K562 (cell line): ENCODE data around the gene SH3GL3. TPM values are rescaled to one million over a fixed set of nuclear protein-coding genes. Genes with fewer than 3 reads are reported as not detected.

Experiments used
- ATAC-seq: fragments of 200-7000 bp; cut with Tn5 transposase; 3 replicates; pipeline ENCODE4 v1.9.1; 2020; ENCODE audit warnings: moderate library complexity
- BruUV-seq: library from RNA; stranded (reverse); fragments of 400-500 nt; replicated peaks from 2 replicates; lab custom pipeline; 2021; lab: Mats Ljungman, UMichigan
- CTCF ChIA-PET: fragments of 300-600 bp; formaldehyde crosslinking; extraction: SDS; loops from one replicate; lab custom pipeline; 2021; ENCODE audit warnings: low intra/inter-chr PET ratio; lab: Yijun Ruan, JAX
- POLR2A ChIA-PET: fragments of 300-600, 350-650 bp; sonication (Branson Sonifier 250); formaldehyde crosslinking; extraction: SDS; loops from one replicate; lab custom pipeline; 2021; ENCODE audit warnings: antibody characterized with exemption, inconsistent platforms; lab: Yijun Ruan, JAX
- DNase-seq, 4 experiments: peaks; one replicate each; pipeline versions ENCODE4 v3.0.0 to v3.0.0-alpha.2; 2011 to 2018; ENCODE audit warnings: low spot score in 3 of 4, mixed read lengths in 3 of 4; ENCODE audit errors: extremely low read depth in 1 of 4
- FAIRE-seq: peaks from 2 replicates; lab custom pipeline; 2011; peaks lifted over from hg19 to GRCh38; lab: Jason Lieb, UNC
- H2AFZ ChIP-seq: 2 replicates; pipeline ENCODE4 v1.6.0; 2011; ENCODE audit warnings: low read depth, low read length, control low read depth, inconsistent platforms
- H3K27ac ChIP-seq: fragments of 200-600 bp; 3 replicates; pipeline ENCODE4 v1.8.0; 2011; ENCODE audit warnings: low read depth, mild to moderate bottlenecking, control low read depth, inconsistent platforms, low read length, moderate library complexity, mixed read lengths; ENCODE audit errors: extremely low read depth
- H3K27me3 ChIP-seq, 2 experiments: fragments of 300-600 bp in 1 of 2; 2 replicates in 1 of 2; 3 replicates in 1 of 2; pipeline versions ENCODE4 v1.6.0 to v1.8.0; 2011; ENCODE audit warnings: inconsistent platforms in 2 of 2, low read length in 2 of 2, mild to moderate bottlenecking in 1 of 2, mixed read lengths in 1 of 2, moderate library complexity in 1 of 2; ENCODE audit not compliant: control insufficient read depth in 2 of 2, insufficient read depth in 2 of 2
- H3K36me3 ChIP-seq: fragments of 300-600 bp; 3 replicates; pipeline ENCODE4 v1.8.0; 2011; ENCODE audit warnings: mild to moderate bottlenecking, low read length, inconsistent platforms; ENCODE audit not compliant: control insufficient read depth, insufficient read depth
- H3K4me1 ChIP-seq, 2 experiments: fragments of 200-600 bp in 1 of 2; replicated peaks in 1 of 2; 2 replicates in 1 of 2; 3 replicates in 1 of 2; pipeline versions ENCODE4 v1.5.1 to v1.8.0; 2011; ENCODE audit warnings: inconsistent platforms in 2 of 2, low read length in 2 of 2, mild to moderate bottlenecking in 1 of 2, mixed read lengths in 1 of 2, moderate library complexity in 1 of 2; ENCODE audit not compliant: control insufficient read depth in 2 of 2, insufficient read depth in 2 of 2
- H3K4me2 ChIP-seq: 2 replicates; pipeline ENCODE4 v1.6.1; 2011; ENCODE audit warnings: low read length, control low read depth, inconsistent platforms, mixed read lengths; ENCODE audit not compliant: insufficient read depth
- H3K4me3 ChIP-seq: fragments of 200-600 bp; sonication (generic), shearing (Covaris generic); 2 replicates; pipeline ENCODE4 v1.5.1; 2016; ENCODE audit warnings: control low read depth, inconsistent platforms
- H3K79me2 ChIP-seq: fragments of 200-600 bp; 3 replicates; pipeline ENCODE4 v1.8.0; 2011; ENCODE audit warnings: low read length, inconsistent platforms; ENCODE audit not compliant: control insufficient read depth, insufficient read depth
- H3K9ac ChIP-seq, 2 experiments: 2 replicates each; pipeline versions ENCODE4 v1.6.0 to v1.6.1; 2011; ENCODE audit warnings: low read depth in 2 of 2, low read length in 2 of 2, control low read depth in 1 of 2, inconsistent platforms in 1 of 2, mild to moderate bottlenecking in 1 of 2, mixed read lengths in 1 of 2; ENCODE audit not compliant: insufficient read depth in 1 of 2
- H3K9me1 ChIP-seq: one replicate; pipeline ENCODE4 v1.6.0; 2011; ENCODE audit warnings: inconsistent platforms, mild to moderate bottlenecking, low read length, moderate library complexity; ENCODE audit not compliant: control insufficient read depth, insufficient read depth
- H3K9me3 ChIP-seq: replicated peaks from 2 replicates; pipeline ENCODE4 v1.5.1; 2011; ENCODE audit warnings: low read depth, low read length, inconsistent platforms; ENCODE audit not compliant: control insufficient read depth, insufficient read depth
- H4K20me1 ChIP-seq: replicated peaks from 2 replicates; pipeline ENCODE4 v1.6.1; 2011; ENCODE audit warnings: low read length, inconsistent platforms, mixed read lengths; ENCODE audit not compliant: control insufficient read depth, insufficient read depth
- HDAC1 ChIP-seq, 2 experiments: fragments of 450-650 bp; IDR thresholded peaks; 2 replicates each; pipeline ENCODE4 v1.6.1; 2016 to 2017; ENCODE audit warnings: inconsistent platforms in 1 of 2, mild to moderate bottlenecking in 1 of 2, moderate library complexity in 1 of 2
- IRF2 ChIP-seq: sonication (generic); formaldehyde crosslinking; IDR thresholded peaks from 2 replicates; pipeline ENCODE4 v1.8.1; 2022; ENCODE audit warnings: mild to moderate bottlenecking, missing genetic modification reagents
- NR2C2 ChIP-seq, 2 experiments: fragments of 200-800 bp in 1 of 2; sonication (Bioruptor generic) in 1 of 2; sonication (generic) in 1 of 2; formaldehyde crosslinking in 1 of 2; IDR thresholded peaks; 2 replicates each; pipeline versions ENCODE4 v1.6.1 to v1.8.0; 2016 to 2022; ENCODE audit warnings: mild to moderate bottlenecking in 1 of 2, missing compliant biosample characterization in 1 of 2, missing genetic modification characterization in 1 of 2, missing genetic modification reagents in 1 of 2
- RFX5 ChIP-seq: IDR thresholded peaks from 2 replicates; pipeline ENCODE4 v1.6.1; 2011; ENCODE audit warnings: low read depth, mild to moderate bottlenecking, improper control_type of control experiment, low read length
- STAG1 ChIP-seq: sonication (generic); formaldehyde crosslinking; IDR thresholded peaks from 2 replicates; pipeline ENCODE4 v1.5.0; 2020; ENCODE audit warnings: missing genetic modification reagents, borderline replicate concordance
- TAF1 ChIP-seq: IDR thresholded peaks from 2 replicates; pipeline ENCODE4 v1.6.1; 2011; ENCODE audit warnings: mild to moderate bottlenecking, low read length, moderate library complexity; ENCODE audit not compliant: insufficient read depth, control insufficient read depth, severe bottlenecking; ENCODE audit errors: extremely low read depth
- ZNF395 ChIP-seq: fragments of 200-800 bp; sonication (Bioruptor generic); IDR thresholded peaks from 2 replicates; pipeline ENCODE4 v1.6.1; 2017; ENCODE audit warnings: missing genetic modification characterization, missing compliant biosample characterization
- ZNF609 ChIP-seq: sonication (generic); formaldehyde crosslinking; IDR thresholded peaks from 2 replicates; pipeline ENCODE4 v1.8.1; 2023; ENCODE audit warnings: missing genetic modification reagents, mild to moderate bottlenecking, borderline replicate concordance
- ZNF77 ChIP-seq: fragments of 250-450 bp; sonication (Bioruptor Pico); IDR thresholded peaks from 2 replicates; pipeline ENCODE4 v1.5.0; 2020
- WGBS: fragments of 100-300 bp; shearing (Covaris generic); methylation state at CpG from one replicate; pipeline ENCODE4 v1.1.6; 2016; ENCODE audit warnings: low coverage, mixed read lengths; ENCODE audit not compliant: insufficient coverage; ENCODE audit errors: missing lambda C conversion rate; 5-methylcytosine and 5-hydroxymethylcytosine counted together
- in situ Hi-C: fragments of 300-500 bp; cut with MboI; formaldehyde crosslinking; loops from 4 replicates; pipeline ENCODE4 v1.15.0; 2018; ENCODE audit warnings: inconsistent platforms, mixed read lengths
- intact Hi-C: fragments of 100-400 bp; cut with micrococcal nuclease; formaldehyde crosslinking; loops from 2 replicates; pipeline ENCODE4 v1.14.2; 2022
- polyA plus RNA-seq, 8 experiments: library from polyadenylated mRNA; depleted of rRNA in 4 of 8; stranded (reverse) in 5 of 8; unstranded in 3 of 8; fragments of >200 nt; fragmentation: Nextera tagmentation in 2 of 8; fragmentation: Illumina TruSeq in 1 of 8; extraction: Ambion mirVana in 2 of 8; extraction: Trizol in 1 of 8; gene quantifications; 2 replicates each; pipeline versions ENCODE4 v1.2.1 to v1.2.3, GENCODE V29; 2011 to 2014; ENCODE audit warnings: inconsistent platforms in 1 of 8, missing spikeins in 1 of 8
- total RNA-seq, 7 experiments: library from RNA; depleted of rRNA in 6 of 7; stranded (reverse); fragments of >200 nt in 6 of 7; fragmentation: Illumina TruSeq in 2 of 7; extraction: Trizol in 2 of 7; gene quantifications; 2 replicates each; pipeline versions ENCODE4 v1.2.1 to v1.2.3, GENCODE V29; 2011 to 2021; ENCODE audit warnings: low replicate concordance in 1 of 7
- TF ChIP-seq, protein P1 (sequence below), 2 experiments: IDR thresholded peaks; 2 replicates each; pipeline ENCODE4 v1.6.1; 2012; ENCODE audit warnings: improper control_type of control experiment in 2 of 2, low read depth in 2 of 2, low read length in 2 of 2, borderline replicate concordance in 1 of 2
- TF ChIP-seq, protein P2 (sequence below): sonication (generic); formaldehyde crosslinking; IDR thresholded peaks from 2 replicates; pipeline ENCODE4 v1.8.0; 2022; ENCODE audit warnings: mild to moderate bottlenecking, missing genetic modification reagents

Gene SH3GL3
- total and polyA plus RNA-seq, 9 of the 15 experiments (the other 6 are each of a cell fraction or from before 2014, with no cell fraction given): 3.9 to 16.0 (median 9.7) TPM

- no peak overlapping the region for H3K4me2 ChIP-seq
- H3K4me3 ChIP-seq: no peak overlapping the region
- H3K27me3 ChIP-seq: peaks cover 11 to 19% of the 10 kb centered on the region in 2 experiments; a peak in 4 of 5 replicates
- intact Hi-C loops: no loop called here
- BruUV-seq: no TSS peak
- WGBS: 0% methylated on average over 2 of the region's 2 CpGs
- H3K9me1 ChIP-seq: no peaks in the 10 kb centered on the region
- no peak for FAIRE-seq
- H3K9me3 ChIP-seq: no peaks in the 10 kb centered on the region; the same call in 1 of the 2 replicates
- in situ Hi-C loops: loop anchor here (5.0 kb wide), 1 partner anchor 175 kb away; no protein-coding TSS in a partner anchor
- no peaks in the 10 kb centered on the region for H4K20me1 ChIP-seq
- H3K9ac ChIP-seq: no peak overlapping the region
- no peak for ATAC-seq
- H3K4me1 ChIP-seq: no peaks in the 10 kb centered on the region
- no peak overlapping the region for H3K27ac ChIP-seq
- no peaks in the 10 kb centered on the region for H3K36me3 ChIP-seq
- H2AFZ ChIP-seq: no peak overlapping the region
- CTCF ChIA-PET: no interaction called here
- no peaks in the 10 kb centered on the region for H3K79me2 ChIP-seq
- DNase-seq: no peak
- POLR2A ChIA-PET: no interaction called here
- no peak for TF ChIP-seq TAF1
- no peak for TF ChIP-seq HDAC1 (IDR thresholded peaks at IDR 0.05)
- TF ChIP-seq, protein P1, sequence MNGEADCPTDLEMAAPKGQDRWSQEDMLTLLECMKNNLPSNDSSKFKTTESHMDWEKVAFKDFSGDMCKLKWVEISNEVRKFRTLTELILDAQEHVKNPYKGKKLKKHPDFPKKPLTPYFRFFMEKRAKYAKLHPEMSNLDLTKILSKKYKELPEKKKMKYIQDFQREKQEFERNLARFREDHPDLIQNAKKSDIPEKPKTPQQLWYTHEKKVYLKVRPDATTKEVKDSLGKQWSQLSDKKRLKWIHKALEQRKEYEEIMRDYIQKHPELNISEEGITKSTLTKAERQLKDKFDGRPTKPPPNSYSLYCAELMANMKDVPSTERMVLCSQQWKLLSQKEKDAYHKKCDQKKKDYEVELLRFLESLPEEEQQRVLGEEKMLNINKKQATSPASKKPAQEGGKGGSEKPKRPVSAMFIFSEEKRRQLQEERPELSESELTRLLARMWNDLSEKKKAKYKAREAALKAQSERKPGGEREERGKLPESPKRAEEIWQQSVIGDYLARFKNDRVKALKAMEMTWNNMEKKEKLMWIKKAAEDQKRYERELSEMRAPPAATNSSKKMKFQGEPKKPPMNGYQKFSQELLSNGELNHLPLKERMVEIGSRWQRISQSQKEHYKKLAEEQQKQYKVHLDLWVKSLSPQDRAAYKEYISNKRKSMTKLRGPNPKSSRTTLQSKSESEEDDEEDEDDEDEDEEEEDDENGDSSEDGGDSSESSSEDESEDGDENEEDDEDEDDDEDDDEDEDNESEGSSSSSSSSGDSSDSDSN (IDR thresholded peaks at IDR 0.05; ENCODE audit: borderline replicate concordance in 1 of 2, low read depth in 2 of 2, low read length in 2 of 2): no peak
- no peak for TF ChIP-seq ZNF395 (CRISPR knock-in tag)
- TF ChIP-seq, protein P2, sequence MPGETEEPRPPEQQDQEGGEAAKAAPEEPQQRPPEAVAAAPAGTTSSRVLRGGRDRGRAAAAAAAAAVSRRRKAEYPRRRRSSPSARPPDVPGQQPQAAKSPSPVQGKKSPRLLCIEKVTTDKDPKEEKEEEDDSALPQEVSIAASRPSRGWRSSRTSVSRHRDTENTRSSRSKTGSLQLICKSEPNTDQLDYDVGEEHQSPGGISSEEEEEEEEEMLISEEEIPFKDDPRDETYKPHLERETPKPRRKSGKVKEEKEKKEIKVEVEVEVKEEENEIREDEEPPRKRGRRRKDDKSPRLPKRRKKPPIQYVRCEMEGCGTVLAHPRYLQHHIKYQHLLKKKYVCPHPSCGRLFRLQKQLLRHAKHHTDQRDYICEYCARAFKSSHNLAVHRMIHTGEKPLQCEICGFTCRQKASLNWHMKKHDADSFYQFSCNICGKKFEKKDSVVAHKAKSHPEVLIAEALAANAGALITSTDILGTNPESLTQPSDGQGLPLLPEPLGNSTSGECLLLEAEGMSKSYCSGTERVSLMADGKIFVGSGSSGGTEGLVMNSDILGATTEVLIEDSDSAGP: no peak
- TF ChIP-seq STAG1 (CRISPR knock-in tag): no peak
- no peak for TF ChIP-seq ZNF77 (CRISPR knock-in tag)
- no peak for TF ChIP-seq IRF2 (CRISPR knock-in tag)
- TF ChIP-seq ZNF609 (CRISPR knock-in tag): no peak
- no peak for TF ChIP-seq RFX5
- TF ChIP-seq NR2C2 (CRISPR knock-in tag; IDR thresholded peaks at IDR 0.05): no peak
- no peak for TF ChIP-seq NR2C2 (tag; IDR thresholded peaks at IDR 0.05)
These were observed 24.6 kb upstream of the SH3GL3 start for GRCh38 chr15:83422541-83422940.
